A673 (cell line): ENCODE data around the gene MYO1E. TPM values are rescaled to one million over a fixed set of nuclear protein-coding genes. Genes with fewer than 3 reads are reported as not detected.

Experiments used
- BruUV-seq: library from RNA; stranded (reverse); fragments of 400-500 nt; replicated peaks from 2 replicates; lab custom pipeline; 2021; lab: Mats Ljungman, UMichigan
- CTCF ChIA-PET: fragments of 300-600 bp; sonication (Branson Sonifier 250); formaldehyde crosslinking; loops from one replicate; lab custom pipeline; 2022; ENCODE audit warnings: antibody characterized with exemption; lab: Charles Lee
- POLR2A ChIA-PET: fragments of 300-600 bp; sonication (Branson Sonifier 250); formaldehyde crosslinking; loops from one replicate; lab custom pipeline; 2022; ENCODE audit warnings: antibody characterized with exemption; ENCODE audit not compliant: low non-redundant PET; lab: Charles Lee
- DNase-seq: peaks from one replicate; pipeline ENCODE4 v3.0.0-alpha.2; 2015; ENCODE audit warnings: low spot score
- H3K27ac ChIP-seq: fragments of 200-600 bp; sonication (generic); 2 replicates; pipeline ENCODE4 v1.5.1; 2016; ENCODE audit warnings: mixed run types, low read depth, mild to moderate bottlenecking, mixed read lengths, antibody characterized with exemption, low read length; ENCODE audit not compliant: poor library complexity, severe bottlenecking
- H3K27me3 ChIP-seq: fragments of 200-600 bp; sonication (generic); replicated peaks from 2 replicates; pipeline ENCODE4 v1.6.1; 2017; ENCODE audit warnings: mixed run types, low read depth, mild to moderate bottlenecking, mixed read lengths, antibody characterized with exemption, low read length; ENCODE audit not compliant: insufficient read depth, poor library complexity
- H3K36me3 ChIP-seq: fragments of 200-600 bp; sonication (generic); 2 replicates; pipeline ENCODE4 v1.6.1; 2016; ENCODE audit warnings: mixed run types, mild to moderate bottlenecking, mixed read lengths, antibody characterized with exemption, low read length; ENCODE audit not compliant: insufficient read depth, poor library complexity, severe bottlenecking
- H3K4me1 ChIP-seq: fragments of 200-600 bp; sonication (generic); 2 replicates; pipeline ENCODE4 v1.6.1; 2017; ENCODE audit warnings: mixed run types, mild to moderate bottlenecking, mixed read lengths, antibody characterized with exemption, low read length; ENCODE audit not compliant: insufficient read depth, poor library complexity, severe bottlenecking
- H3K4me3 ChIP-seq: fragments of 200-600 bp; sonication (generic); 2 replicates; pipeline ENCODE4 v1.5.1; 2016; ENCODE audit warnings: low read depth, mixed run types, mild to moderate bottlenecking, mixed read lengths, low read length; ENCODE audit not compliant: poor library complexity, severe bottlenecking
- H3K9me3 ChIP-seq: fragments of 200-600 bp; sonication (generic); 2 replicates; pipeline ENCODE4 v1.6.1; 2016; ENCODE audit warnings: mixed run types, low read depth, mild to moderate bottlenecking, mixed read lengths, antibody characterized with exemption, low read length; ENCODE audit not compliant: poor library complexity, severe bottlenecking
- EZH2 ChIP-seq: fragments of 200-600 bp; sonication (generic); IDR thresholded peaks from 2 replicates; pipeline ENCODE4 v1.6.1; 2017; ENCODE audit warnings: borderline replicate concordance, low read depth, mild to moderate bottlenecking, mixed read lengths, antibody characterized with exemption, low read length; ENCODE audit not compliant: poor library complexity, severe bottlenecking
- intact Hi-C: fragments of 100-400 bp; cut with micrococcal nuclease; formaldehyde crosslinking; loops from one replicate; pipeline ENCODE4 v1.10.0; 2022; ENCODE audit not compliant: unreplicated experiment
- total RNA-seq: library from RNA; stranded (reverse); gene quantifications from 2 replicates; pipeline ENCODE4 v1.2.3, GENCODE V29; 2021
- TF ChIP-seq, protein P1 (sequence below): fragments of 300-800, 200-600 bp; sonication (generic); conservative IDR thresholded peaks from 2 replicates; pipeline ENCODE4 v1.5.1; 2017; ENCODE audit warnings: low read depth, mild to moderate bottlenecking, antibody characterized with exemption, low read length, moderate library complexity, mixed read lengths

The MYO1E gene
- total RNA-seq, 1 experiment from 2014 or later: 7.9 TPM

DNA sequence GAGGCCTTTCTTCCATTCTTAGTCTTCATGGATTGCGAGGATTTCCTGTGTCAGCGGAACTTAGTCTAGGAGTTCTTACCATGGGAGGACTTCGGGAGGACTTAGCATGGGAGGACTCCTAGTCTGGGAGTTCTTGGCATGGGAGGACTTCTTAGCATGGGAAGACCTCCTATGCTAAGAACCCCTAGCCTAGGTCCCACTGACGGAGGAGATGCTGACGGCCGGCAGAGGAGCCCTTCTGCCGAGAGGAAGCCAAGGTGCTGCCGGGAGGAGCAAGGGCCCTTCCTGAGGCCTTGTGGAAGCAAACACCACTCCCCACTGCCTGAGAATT is 201.6 kb downstream of the MYO1E start:
- CTCF ChIA-PET: no interaction called here
- H3K9me3 ChIP-seq: no peaks in the 10 kb centered on the region
- POLR2A ChIA-PET: no interaction called here
- no peak overlapping the region for H3K27ac ChIP-seq
- DNase-seq: no peak
- no peaks in the 10 kb centered on the region for H3K4me1 ChIP-seq
- no peaks in the 10 kb centered on the region for H3K27me3 ChIP-seq
- H3K36me3 ChIP-seq: no peaks in the 10 kb centered on the region
- intact Hi-C loops: no loop called here
- no peak for TF ChIP-seq EZH2
- TF ChIP-seq, protein P1, sequence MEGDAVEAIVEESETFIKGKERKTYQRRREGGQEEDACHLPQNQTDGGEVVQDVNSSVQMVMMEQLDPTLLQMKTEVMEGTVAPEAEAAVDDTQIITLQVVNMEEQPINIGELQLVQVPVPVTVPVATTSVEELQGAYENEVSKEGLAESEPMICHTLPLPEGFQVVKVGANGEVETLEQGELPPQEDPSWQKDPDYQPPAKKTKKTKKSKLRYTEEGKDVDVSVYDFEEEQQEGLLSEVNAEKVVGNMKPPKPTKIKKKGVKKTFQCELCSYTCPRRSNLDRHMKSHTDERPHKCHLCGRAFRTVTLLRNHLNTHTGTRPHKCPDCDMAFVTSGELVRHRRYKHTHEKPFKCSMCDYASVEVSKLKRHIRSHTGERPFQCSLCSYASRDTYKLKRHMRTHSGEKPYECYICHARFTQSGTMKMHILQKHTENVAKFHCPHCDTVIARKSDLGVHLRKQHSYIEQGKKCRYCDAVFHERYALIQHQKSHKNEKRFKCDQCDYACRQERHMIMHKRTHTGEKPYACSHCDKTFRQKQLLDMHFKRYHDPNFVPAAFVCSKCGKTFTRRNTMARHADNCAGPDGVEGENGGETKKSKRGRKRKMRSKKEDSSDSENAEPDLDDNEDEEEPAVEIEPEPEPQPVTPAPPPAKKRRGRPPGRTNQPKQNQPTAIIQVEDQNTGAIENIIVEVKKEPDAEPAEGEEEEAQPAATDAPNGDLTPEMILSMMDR: no peak
- H3K4me3 ChIP-seq: no peak overlapping the region
- BruUV-seq: no TSS peak

DNA sequence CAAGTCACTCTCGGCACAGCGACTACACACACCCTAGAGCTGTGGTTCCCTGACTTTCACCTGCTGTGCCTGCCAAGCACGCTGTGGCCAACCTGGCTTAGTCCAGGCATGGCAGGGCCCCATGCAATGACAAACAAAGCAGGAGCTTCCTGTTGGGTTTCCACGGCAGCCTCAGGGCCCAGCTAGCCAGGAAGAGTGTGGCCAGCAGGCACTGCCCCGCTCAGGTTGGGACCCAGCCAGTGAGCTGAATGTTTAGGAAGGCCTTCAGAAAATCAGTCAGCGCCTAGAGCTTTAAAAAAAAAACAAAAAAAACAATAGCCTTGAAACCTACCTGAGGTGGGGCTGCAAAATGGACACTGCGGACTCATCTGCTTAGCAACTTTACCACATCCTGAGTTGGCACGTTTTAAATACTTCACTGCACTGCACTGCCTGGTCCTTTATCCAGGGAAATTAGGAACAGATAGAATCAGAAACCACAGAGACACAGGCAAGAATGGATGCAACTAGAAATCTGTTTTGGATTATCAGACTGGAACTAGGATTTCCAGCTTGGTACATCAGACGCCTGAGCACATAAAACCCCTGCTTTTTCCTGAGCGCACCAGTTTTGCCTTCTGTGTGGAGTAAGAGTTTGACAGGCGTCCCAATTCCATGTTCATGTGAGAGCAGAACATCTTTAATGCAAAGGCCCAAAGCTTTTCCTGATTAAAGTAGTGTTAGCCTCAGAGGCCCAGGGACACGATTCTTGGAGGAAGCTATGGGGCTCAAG is 202.2 kb downstream of the MYO1E start:
- ChIA-PET POLR2A (no interaction called here), CTCF (no interaction called here)
- intact Hi-C loops: no loop called here
- TF ChIP-seq, protein P1: no peak
- TF ChIP-seq EZH2: no peak
- Histone ChIP-seq H3K27me3 (no peaks in the 10 kb centered on the region), H3K27ac (no peak overlapping the region), H3K4me3 (no peak overlapping the region), H3K9me3 (no peaks in the 10 kb centered on the region), H3K36me3 (no peaks in the 10 kb centered on the region), H3K4me1 (no peaks in the 10 kb centered on the region)
- no peak for DNase-seq
- no TSS peak for BruUV-seq

DNA sequence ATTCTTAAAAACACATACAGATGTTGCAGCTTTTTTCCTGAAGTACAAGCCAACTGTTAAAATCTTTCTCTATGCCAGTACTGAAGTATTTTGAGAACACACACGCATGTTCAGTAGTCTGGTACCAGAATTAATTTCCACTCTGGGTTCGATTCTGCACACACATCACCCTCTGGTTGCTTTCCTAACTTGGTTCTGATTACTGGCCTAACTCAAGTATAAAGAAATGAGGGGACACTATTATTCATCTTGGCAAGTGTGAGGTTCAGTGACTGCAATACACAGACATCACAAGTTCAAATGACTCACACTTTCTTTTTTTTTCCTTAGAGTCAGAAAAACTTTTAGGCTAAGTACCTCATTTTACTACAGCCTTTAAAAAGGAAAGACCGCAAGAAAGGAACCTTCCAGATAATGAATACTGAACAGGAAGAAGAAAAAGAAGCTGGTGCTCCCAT is 203.4 kb downstream of the MYO1E start:
- Histone ChIP-seq H3K27me3 (no peaks in the 10 kb centered on the region), H3K4me3 (no peak overlapping the region), H3K4me1 (no peaks in the 10 kb centered on the region), H3K36me3 (no peaks in the 10 kb centered on the region), H3K9me3 (no peaks in the 10 kb centered on the region), H3K27ac (no peak overlapping the region)
- BruUV-seq: no TSS peak
- TF ChIP-seq, protein P1: no peak
- no peak for TF ChIP-seq EZH2
- no peak for DNase-seq
- ChIA-PET POLR2A (no interaction called here), CTCF (no interaction called here)
- intact Hi-C loops: no loop called here
